ENCODE results near the gene PXDN. TPM values are rescaled to one million over a fixed set of nuclear protein-coding genes. Genes with fewer than 3 reads are reported as not detected.

Gene PXDN
- total RNA-seq (ENCODE audit: low replicate concordance), result 58.4 and 150 TPM in 2 replicates
- long read RNA-seq, partial matches to known transcripts, result 24 of 28 reads
- long read RNA-seq, other reads (novel, unspliced or antisense), result 4 of 28 reads

GRCh38 chr2:1744446-1745170, at the start of gene PXDN:
PXDN (minus strand) TSS chr2:1744515; CDS start chr2:1744455, 60 bp downstream.
- no peak for TF ChIP-seq CTCF (conservative IDR thresholded peaks at IDR 0.05)
- DNase-seq (ENCODE audit: extremely low spot score, unreplicated experiment), result peak; percentile 78
- peaks cover 8% of the 10 kb centered on the region for H3K4me1 Mint-ChIP-seq (ENCODE audit: unreplicated experiment)
- no peaks in the 10 kb centered on the region for H3K9me3 Mint-ChIP-seq
- H3K4me3 Mint-ChIP-seq, result peak within 1 kb of the TSS; percentile 90
- H3K36me3 Mint-ChIP-seq, result peaks cover 11% of the 10 kb centered on the region
- peaks cover 36% of the 10 kb centered on the region for H3K27me3 Mint-ChIP-seq
- peak within 1 kb of the TSS; percentile 90 for H3K27ac Mint-ChIP-seq

DNA sequence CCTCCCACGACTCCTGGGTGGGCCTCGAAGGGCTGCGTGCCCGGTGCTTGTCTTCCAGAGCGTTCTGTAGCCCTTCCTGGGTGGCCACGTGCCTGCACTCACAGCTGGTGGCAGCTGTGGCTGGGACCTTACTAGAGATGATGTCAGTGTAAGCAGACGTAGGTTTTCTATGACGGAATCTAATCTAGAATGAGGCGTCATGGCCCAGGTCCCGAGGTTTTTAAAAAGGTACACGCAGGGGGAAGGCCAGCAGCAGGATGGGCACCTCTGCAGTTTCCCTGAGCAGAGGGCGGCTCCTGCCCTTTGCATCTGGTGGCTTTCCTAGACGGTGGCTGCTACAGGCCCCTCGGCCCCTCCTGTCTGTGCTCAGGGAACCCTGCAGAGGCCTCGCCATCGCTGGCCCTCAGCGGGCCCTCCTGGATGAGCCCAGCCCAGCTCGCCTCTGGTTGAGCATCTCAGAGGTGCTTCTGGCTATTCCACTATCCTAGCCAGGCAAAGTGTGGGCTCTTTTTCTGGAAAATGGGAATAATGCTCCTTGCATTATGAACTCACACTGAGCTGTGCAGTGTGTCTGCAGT, 49.6 kb upstream of the PXDN start:
- no peaks in the 10 kb centered on the region for H3K36me3 Mint-ChIP-seq
- no peaks in the 10 kb centered on the region for H3K27me3 Mint-ChIP-seq
- no peak overlapping the region for H3K27ac Mint-ChIP-seq
- H3K4me1 Mint-ChIP-seq (ENCODE audit: unreplicated experiment), result peaks cover 9% of the 10 kb centered on the region
- DNase-seq (ENCODE audit: extremely low spot score, unreplicated experiment), result no peak
- no peak overlapping the region for H3K4me3 Mint-ChIP-seq
- no peaks in the 10 kb centered on the region for H3K9me3 Mint-ChIP-seq
- TF ChIP-seq CTCF (conservative IDR thresholded peaks at IDR 0.05), result no peak

- Mint-ChIP-seq H3K4me1 (ENCODE audit: unreplicated experiment) (peaks cover 9% of the 10 kb centered on the region), H3K9me3 (no peaks in the 10 kb centered on the region), H3K27me3 (peaks cover 3% of the 10 kb centered on the region), H3K27ac (no peak overlapping the region), H3K36me3 (no peaks in the 10 kb centered on the region), H3K4me3 (no peak overlapping the region)
- no peak for TF ChIP-seq CTCF (conservative IDR thresholded peaks at IDR 0.05)
- no peak for DNase-seq (ENCODE audit: extremely low spot score, unreplicated experiment)
Measured at GRCh38 chr2:1793001-1793867, 48.9 kb upstream of the PXDN start.

DNA sequence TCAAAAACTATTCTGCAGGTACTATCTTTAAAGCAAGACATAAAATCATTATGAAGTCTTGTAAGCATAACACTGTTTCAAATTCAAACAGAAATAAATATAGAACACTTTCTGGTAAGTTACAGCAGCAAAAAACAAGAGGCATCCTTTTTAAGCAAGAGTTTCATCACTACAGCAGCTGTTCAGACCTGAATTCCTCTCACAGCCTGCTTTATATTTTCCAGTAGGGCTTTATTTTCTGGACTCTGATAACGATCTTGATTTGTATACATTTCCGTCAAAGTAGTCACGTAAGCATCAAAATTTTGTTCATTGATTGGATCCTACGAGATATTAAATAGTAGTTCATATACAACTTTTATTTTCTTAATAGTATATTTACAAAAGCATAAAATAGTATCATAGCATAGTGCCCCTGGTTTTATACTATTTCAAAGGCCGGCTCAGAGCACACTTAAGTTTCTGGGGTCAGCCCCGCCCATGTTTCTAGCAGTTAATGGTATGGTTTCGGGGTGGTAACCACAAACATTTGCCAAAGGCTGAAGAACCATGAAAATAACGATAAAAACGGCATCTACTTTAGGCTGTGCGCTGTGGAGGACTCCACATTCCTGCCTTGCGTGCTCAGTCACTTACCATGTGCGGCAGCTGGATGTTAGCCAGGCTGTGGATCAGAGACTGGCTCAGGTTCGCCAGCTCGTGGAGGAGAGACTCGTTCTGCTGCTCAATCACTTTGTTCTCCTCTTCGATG, 47.5 kb upstream of the PXDN start:
- no peaks in the 10 kb centered on the region for H3K9me3 Mint-ChIP-seq
- no peaks in the 10 kb centered on the region for H3K36me3 Mint-ChIP-seq
- DNase-seq (ENCODE audit: extremely low spot score, unreplicated experiment), result no peak
- no peak for TF ChIP-seq CTCF (conservative IDR thresholded peaks at IDR 0.05)
- peaks cover 9% of the 10 kb centered on the region for H3K4me1 Mint-ChIP-seq (ENCODE audit: unreplicated experiment)
- peaks cover 4% of the 10 kb centered on the region for H3K27me3 Mint-ChIP-seq
- no peak overlapping the region for H3K27ac Mint-ChIP-seq
- no peak overlapping the region for H3K4me3 Mint-ChIP-seq

DNA sequence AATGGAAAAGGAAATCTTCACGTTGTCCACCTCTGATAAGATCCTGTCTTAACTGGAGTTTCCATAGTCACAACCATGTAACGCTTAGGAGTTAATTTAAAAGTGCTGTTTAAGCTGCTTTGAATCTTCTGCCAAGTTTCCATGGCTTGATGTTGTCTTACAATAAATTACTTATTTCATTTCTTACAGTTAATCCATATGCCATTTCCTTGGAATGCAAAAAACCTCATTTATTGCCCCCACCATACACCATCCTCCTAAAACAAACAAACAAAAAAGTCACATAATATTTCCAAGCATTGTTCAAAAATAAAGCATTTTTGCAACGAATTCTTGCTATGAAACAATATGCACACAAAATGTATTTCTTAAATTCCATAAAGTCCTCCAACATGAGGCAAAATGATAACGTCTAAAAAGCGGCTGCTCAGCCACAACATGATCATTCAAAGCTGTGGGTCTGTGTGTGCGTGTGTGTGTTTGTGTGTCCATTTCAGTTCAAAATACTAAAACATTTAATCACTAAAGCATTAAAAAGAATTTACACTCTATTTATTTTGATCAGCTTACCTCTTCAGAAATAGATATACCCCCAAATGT, 46.8 kb upstream of the PXDN start:
- no peak for DNase-seq (ENCODE audit: extremely low spot score, unreplicated experiment)
- H3K4me3 Mint-ChIP-seq, result no peak overlapping the region
- peaks cover 6% of the 10 kb centered on the region for H3K27me3 Mint-ChIP-seq
- H3K36me3 Mint-ChIP-seq, result no peaks in the 10 kb centered on the region
- H3K4me1 Mint-ChIP-seq (ENCODE audit: unreplicated experiment), result peaks cover 9% of the 10 kb centered on the region
- H3K9me3 Mint-ChIP-seq, result no peaks in the 10 kb centered on the region
- no peak overlapping the region for H3K27ac Mint-ChIP-seq
- no peak for TF ChIP-seq CTCF (conservative IDR thresholded peaks at IDR 0.05)

All from type B pancreatic cell (in vitro differentiated cells).